ENCODE results near the gene TYRP1. TPM values are rescaled to one million over a fixed set of nuclear protein-coding genes. Genes with fewer than 3 reads are reported as not detected.

Gene TYRP1
- total and polyA plus RNA-seq, 7 donors, result 0.09 to 1.2 (median 0.31) TPM; not detected in 3

DNA sequence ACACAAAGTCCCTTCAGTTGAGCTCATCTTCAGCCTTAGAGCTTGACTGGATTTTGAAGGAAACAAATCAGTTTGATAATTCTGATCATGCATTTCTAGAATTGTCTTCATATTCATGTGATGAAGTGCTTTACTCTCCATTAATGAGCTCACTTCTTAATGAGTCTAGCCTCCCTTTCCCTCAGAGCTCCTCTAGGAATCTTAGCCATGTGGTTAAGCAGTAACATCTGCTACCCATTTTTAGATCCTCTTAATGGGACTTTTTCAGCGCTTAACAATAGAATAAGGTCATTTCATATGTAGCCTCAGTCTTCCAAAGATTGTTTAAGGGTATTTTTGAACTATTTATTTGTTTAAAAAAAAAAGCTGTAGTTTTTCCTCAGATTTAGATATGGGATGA, 44.7 kb downstream of the TYRP1 start:
- intact Hi-C loops (cut with DNase I), result no loop called here
- H3K36me3 ChIP-seq, result no peaks in the 10 kb centered on the region
- H3K4me3 ChIP-seq, result no peak overlapping the region
- H3K27me3 ChIP-seq, result no peaks in the 10 kb centered on the region
- peaks cover 0 to 5% (median 0%) of the 10 kb centered on the region in 4 donors for H3K9me3 ChIP-seq
- WGBS, 2 donors, result 0% methylated on average over 1 of the region's 1 CpG
- TF ChIP-seq, protein P1, sequence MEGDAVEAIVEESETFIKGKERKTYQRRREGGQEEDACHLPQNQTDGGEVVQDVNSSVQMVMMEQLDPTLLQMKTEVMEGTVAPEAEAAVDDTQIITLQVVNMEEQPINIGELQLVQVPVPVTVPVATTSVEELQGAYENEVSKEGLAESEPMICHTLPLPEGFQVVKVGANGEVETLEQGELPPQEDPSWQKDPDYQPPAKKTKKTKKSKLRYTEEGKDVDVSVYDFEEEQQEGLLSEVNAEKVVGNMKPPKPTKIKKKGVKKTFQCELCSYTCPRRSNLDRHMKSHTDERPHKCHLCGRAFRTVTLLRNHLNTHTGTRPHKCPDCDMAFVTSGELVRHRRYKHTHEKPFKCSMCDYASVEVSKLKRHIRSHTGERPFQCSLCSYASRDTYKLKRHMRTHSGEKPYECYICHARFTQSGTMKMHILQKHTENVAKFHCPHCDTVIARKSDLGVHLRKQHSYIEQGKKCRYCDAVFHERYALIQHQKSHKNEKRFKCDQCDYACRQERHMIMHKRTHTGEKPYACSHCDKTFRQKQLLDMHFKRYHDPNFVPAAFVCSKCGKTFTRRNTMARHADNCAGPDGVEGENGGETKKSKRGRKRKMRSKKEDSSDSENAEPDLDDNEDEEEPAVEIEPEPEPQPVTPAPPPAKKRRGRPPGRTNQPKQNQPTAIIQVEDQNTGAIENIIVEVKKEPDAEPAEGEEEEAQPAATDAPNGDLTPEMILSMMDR (IDR thresholded peaks at IDR 0.05), result no peak
- TF ChIP-seq POLR2AphosphoS5 (IDR thresholded peaks at IDR 0.05) (no peak), EP300 (IDR thresholded peaks at IDR 0.05) (no peak), POLR2A (IDR thresholded peaks at IDR 0.05) (no peak)
- DNase-seq, result no peak
- H3K4me1 ChIP-seq, result no peaks in the 10 kb centered on the region
- no peak overlapping the region for H3K27ac ChIP-seq

DNA sequence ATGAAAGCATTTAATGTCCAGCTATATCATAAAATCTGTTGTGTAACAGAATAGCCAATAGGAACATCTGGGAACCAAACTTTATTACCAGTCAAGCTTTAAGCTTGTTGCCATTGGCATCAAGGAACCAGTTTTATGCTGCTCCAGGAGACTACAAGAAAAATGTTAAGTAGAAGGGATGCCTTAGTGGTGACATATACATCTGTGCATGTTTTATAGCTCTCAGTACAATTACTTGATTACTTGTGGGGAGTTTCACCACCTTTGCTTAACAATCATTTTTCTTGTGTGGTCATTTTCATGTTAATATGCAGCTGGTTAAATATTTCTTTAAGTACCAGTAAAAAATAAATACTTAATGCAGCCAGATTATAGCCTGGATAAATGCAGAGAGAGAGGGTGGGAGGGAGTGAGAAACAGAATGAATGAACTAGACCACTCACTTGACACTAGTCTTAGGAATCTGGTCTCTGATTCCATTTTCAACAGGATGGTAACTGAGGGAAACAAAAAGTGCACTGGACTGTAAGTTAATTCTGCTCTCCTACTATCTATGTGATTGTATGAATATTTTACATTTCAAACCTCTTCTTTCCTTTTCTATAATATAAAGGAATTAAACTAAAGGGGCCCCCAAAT, 45.9 kb downstream of the TYRP1 start:
- intact Hi-C loops (cut with DNase I), result no loop called here
- TF ChIP-seq, protein P1 (IDR thresholded peaks at IDR 0.05), result no peak
- TF ChIP-seq EP300 (IDR thresholded peaks at IDR 0.05), result no peak
- no peak for TF ChIP-seq POLR2AphosphoS5 (IDR thresholded peaks at IDR 0.05)
- TF ChIP-seq POLR2A (IDR thresholded peaks at IDR 0.05), result no peak

DNA sequence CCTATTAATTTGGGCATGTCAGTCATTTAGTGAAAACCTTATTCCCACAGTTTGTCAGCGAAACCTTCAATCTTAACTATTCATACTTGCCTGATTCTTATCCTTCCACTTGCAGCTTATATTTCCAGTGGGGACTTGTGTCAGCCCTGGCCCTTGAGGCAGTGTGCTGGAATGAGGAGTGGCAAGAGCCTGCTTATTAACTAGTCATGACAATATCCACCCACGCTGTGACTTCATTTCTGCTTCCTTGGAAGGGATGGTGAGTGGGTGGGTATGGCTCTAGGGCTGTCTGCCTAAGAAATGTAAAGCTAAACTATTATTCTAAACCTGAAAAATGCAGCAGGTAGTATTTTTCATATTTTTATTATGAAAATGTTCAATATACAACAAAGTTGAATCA, 47.7 kb downstream of the TYRP1 start:
- Histone ChIP-seq H3K4me3 (no peak overlapping the region), H3K9me3 (no peaks in the 10 kb centered on the region), H3K27me3 (no peaks in the 10 kb centered on the region), H3K36me3 (no peaks in the 10 kb centered on the region), H3K27ac (no peak overlapping the region), H3K4me1 (peaks cover 0 to under 1% (median 0%) of the 10 kb centered on the region in 4 donors)
- WGBS, 2 donors, result 88 to 89% methylated on average over 2 of the region's 2 CpGs
- DNase-seq, result no peak
- TF ChIP-seq POLR2AphosphoS5 (IDR thresholded peaks at IDR 0.05), result no peak
- TF ChIP-seq EP300 (IDR thresholded peaks at IDR 0.05), result no peak
- TF ChIP-seq, protein P1 (IDR thresholded peaks at IDR 0.05), result no peak
- no peak for TF ChIP-seq POLR2A (IDR thresholded peaks at IDR 0.05)
- intact Hi-C loops (cut with DNase I), result no loop called here

More for the DNA sequence above, 45.9 kb downstream of the TYRP1 start:
- no peaks in the 10 kb centered on the region for H3K36me3 ChIP-seq
- peaks cover 0 to 5% (median 0%) of the 10 kb centered on the region in 4 donors for H3K9me3 ChIP-seq
- DNase-seq, result no peak
- H3K4me3 ChIP-seq, result no peak overlapping the region
- H3K4me1 ChIP-seq, result no peaks in the 10 kb centered on the region
- no peaks in the 10 kb centered on the region for H3K27me3 ChIP-seq
- no peak overlapping the region for H3K27ac ChIP-seq

DNA sequence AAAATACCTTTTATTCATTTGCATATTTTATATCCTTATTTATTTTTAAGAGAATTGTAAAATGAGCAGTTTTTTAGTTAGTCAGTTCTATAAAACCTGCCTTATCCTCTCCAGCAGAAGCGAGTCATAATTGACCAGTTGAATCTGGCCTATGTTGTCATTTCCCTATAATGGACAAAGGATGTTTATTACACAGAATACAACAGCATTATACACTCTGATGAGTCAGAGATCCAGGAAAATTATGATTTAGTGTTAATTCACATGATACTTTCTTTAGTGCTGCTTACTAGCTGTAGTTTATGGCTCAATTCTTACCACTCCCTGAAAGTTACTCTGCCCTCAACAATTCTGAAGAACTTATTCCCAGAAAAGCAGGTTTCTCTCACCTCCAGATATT, 54.8 kb downstream of the TYRP1 start:
- H3K9me3 ChIP-seq, result no peaks in the 10 kb centered on the region
- WGBS, 2 donors, result 10 to 67% methylated on average over 1 of the region's 1 CpG
- intact Hi-C loops (cut with DNase I), result no loop called here
- TF ChIP-seq, protein P1 (IDR thresholded peaks at IDR 0.05), result no peak
- TF ChIP-seq POLR2A (IDR thresholded peaks at IDR 0.05) (no peak), POLR2AphosphoS5 (IDR thresholded peaks at IDR 0.05) (no peak), EP300 (IDR thresholded peaks at IDR 0.05) (no peak)
- DNase-seq, result no peak
- H3K27me3 ChIP-seq, result no peaks in the 10 kb centered on the region
- H3K4me1 ChIP-seq, result peaks cover 0 to 2% (median 0%) of the 10 kb centered on the region in 4 donors
- H3K4me3 ChIP-seq, result no peak overlapping the region
- no peak overlapping the region for H3K27ac ChIP-seq
- no peaks in the 10 kb centered on the region for H3K36me3 ChIP-seq

DNA sequence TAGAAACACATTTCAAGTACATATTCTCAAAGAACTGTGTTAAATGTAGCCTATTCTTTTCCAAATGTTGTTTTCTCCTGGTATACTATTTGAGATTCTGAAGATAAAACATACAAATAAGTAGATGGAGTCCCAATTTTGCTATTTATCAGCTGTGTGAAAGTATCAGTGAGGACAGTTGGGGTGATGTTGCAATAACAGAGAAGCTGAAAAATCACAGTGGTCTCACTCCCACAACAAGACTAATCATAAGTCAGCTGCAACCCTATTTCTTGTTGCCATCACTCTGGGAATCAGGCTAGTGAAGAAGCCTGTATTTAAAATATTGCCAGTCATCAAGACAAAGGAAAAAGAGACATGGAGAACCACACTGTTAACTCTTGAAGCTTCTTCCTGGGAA, 55.8 kb downstream of the TYRP1 start:
- no peak for TF ChIP-seq EP300 (IDR thresholded peaks at IDR 0.05)
- no peak for TF ChIP-seq POLR2AphosphoS5 (IDR thresholded peaks at IDR 0.05)
- TF ChIP-seq, protein P1 (IDR thresholded peaks at IDR 0.05), result no peak
- no peak for TF ChIP-seq POLR2A (IDR thresholded peaks at IDR 0.05)
- intact Hi-C loops (cut with DNase I), result no loop called here
- no peaks in the 10 kb centered on the region for H3K27me3 ChIP-seq
- peaks cover 0 to 2% (median 0%) of the 10 kb centered on the region in 4 donors for H3K4me1 ChIP-seq
- no peak overlapping the region for H3K4me3 ChIP-seq
- H3K27ac ChIP-seq, result no peak overlapping the region
- DNase-seq, result no peak
- no peaks in the 10 kb centered on the region for H3K36me3 ChIP-seq
- H3K9me3 ChIP-seq, result no peaks in the 10 kb centered on the region

Measured in sigmoid colon (tissue), 7 donors.